GM13977 (cell line): Measurements from ENCODE around the gene DCUN1D1.

Experiments
- DNase-seq: peaks from one replicate; pipeline ENCODE4 v3.0.0; 2012; ENCODE audit warnings: low spot score
- in situ Hi-C: fragments of 300-500 bp; cut with MboI; formaldehyde crosslinking; loops from one replicate; pipeline ENCODE4 v1.12.0; 2022; ENCODE audit warnings: low sequenced_read_pairs, low pct_unique_long_range_greater_than_20kb, mixed read lengths, inconsistent platforms; ENCODE audit not compliant: unreplicated experiment
- TF ChIP-seq, protein P1 (sequence below): IDR thresholded peaks from 2 replicates; pipeline ENCODE4 v1.5.1; 2012; ENCODE audit warnings: mild to moderate bottlenecking, control low read depth; ENCODE audit not compliant: insufficient read depth; ENCODE audit errors: extremely low read depth, missing control alignments

Gene DCUN1D1

GRCh38 chr3:182989566-182989965 lies 9.2 kb upstream of the DCUN1D1 start:
- no peak for DNase-seq
- TF ChIP-seq, protein P1, sequence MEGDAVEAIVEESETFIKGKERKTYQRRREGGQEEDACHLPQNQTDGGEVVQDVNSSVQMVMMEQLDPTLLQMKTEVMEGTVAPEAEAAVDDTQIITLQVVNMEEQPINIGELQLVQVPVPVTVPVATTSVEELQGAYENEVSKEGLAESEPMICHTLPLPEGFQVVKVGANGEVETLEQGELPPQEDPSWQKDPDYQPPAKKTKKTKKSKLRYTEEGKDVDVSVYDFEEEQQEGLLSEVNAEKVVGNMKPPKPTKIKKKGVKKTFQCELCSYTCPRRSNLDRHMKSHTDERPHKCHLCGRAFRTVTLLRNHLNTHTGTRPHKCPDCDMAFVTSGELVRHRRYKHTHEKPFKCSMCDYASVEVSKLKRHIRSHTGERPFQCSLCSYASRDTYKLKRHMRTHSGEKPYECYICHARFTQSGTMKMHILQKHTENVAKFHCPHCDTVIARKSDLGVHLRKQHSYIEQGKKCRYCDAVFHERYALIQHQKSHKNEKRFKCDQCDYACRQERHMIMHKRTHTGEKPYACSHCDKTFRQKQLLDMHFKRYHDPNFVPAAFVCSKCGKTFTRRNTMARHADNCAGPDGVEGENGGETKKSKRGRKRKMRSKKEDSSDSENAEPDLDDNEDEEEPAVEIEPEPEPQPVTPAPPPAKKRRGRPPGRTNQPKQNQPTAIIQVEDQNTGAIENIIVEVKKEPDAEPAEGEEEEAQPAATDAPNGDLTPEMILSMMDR = no peak
- in situ Hi-C loops = no loop called here

GRCh38 chr3:182986021-182986420 lies 5.7 kb upstream of the DCUN1D1 start:
- DNase-seq = no peak
- in situ Hi-C loops = no loop called here

DNA sequence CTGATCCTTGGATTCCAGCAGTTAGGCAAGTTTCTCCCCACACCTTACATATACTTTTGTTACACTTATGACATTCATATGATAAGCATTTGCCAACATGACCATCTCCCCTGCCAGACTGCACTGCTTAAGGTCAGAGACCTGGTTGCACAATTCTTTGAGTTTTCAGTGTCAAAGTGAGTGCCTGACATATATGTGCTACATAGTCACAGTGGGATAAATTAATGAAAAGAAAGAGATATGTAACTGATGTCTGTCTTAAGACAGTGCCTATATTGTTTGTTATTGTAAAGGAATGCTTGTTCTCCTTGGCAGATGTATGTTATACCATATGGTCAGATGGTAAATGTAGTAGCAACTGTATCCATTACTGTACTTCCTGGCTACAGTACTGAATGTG lies 3.5 kb upstream of the DCUN1D1 start:
- TF ChIP-seq, protein P1 = no peak
- no peak for DNase-seq
- in situ Hi-C loops = no loop called here

More at GRCh38 chr3:182986021-182986420, 5.7 kb upstream of the DCUN1D1 start:
- TF ChIP-seq, protein P1 = no peak

DNA sequence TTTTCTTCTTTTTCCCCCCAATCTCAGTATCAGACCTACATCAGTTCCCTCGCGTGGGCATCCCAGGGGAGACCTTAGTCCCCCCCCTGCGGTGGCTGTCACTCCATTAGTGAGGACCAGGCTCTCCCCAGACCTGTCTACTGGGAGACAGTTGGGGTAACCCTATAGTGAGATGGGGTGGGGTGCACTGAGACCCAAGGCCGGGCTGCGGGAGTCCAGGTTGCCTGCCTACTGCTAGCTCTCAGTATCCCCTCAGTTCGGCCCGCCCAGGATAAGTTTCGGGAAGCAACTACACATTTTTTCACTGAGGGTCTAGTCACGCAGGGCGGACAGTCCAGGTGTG lies 671 bp upstream of the DCUN1D1 start:
- TF ChIP-seq, protein P1 = no peak
- in situ Hi-C loops = no loop called here
- DNase-seq = no peak

DNA sequence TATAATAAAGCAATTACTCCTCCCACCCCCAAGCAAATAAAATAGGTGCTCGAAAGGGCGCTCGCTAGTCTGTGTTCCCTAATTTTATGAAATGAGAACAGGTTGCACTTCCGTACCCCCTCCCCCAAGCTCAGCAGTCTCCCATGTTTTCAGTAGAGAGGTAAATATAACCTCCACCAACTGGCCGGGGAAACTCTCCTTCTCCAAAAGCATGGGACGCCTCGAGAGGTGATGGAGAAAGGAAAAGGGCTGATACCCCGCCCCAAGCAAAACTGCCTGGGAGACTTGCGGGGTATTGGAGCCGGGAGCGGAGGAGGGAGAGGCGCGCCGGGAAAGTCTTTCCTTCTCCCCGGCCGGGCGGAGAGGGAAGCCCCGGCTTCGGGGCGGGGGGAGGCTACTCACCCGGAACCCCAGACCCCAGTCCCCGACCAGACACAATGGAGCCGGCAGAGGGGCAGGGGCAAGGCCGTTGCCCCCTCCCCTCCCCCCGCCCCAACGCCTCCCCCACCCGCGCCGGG lies 605 bp downstream of the DCUN1D1 start:
- DNase-seq = no peak
- in situ Hi-C loops = no loop called here
- TF ChIP-seq, protein P1 = no peak

DNA sequence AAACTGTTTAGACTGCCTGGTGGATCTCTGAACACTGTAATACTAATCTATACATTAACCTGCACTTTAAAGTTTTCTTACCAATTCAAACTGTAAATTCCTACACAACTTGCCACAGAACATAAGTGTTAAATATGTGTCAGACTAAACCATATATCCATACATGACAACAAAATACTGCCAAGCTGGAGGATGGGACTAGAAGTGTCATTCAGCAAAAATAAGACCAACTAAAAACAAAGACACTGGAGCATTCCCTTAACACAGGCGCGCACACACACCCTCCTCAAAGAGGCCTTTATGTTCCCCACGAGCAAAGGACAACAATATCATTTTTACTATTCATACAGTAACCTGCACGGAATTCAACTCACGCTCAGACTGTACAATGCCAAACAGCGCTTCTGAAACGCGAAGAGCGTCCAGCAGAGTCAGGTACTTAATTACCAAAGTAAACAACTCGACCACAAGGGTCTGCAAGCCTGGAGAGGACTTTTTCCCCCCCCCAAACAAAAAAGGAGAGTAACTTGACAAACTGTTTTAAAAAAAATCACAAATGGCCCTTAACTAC lies 1.1 kb downstream of the DCUN1D1 start:
- in situ Hi-C loops = no loop called here
- no peak for DNase-seq
- TF ChIP-seq, protein P1 = no peak

GRCh38 chr3:182978387-182978786 lies 2.0 kb downstream of the DCUN1D1 start:
- TF ChIP-seq, protein P1 = no peak
- DNase-seq = no peak
- in situ Hi-C loops = no loop called here
